DMS114 treated with DMSO at 0.1 percent for 48 hours (cell line): ENCODE data around the gene PRPF6.

ENCODE experiments used
- DNase-seq: peaks from one replicate; lab custom pipeline; 2025; ENCODE audit not compliant: unreplicated experiment; lab: John Stamatoyannopoulos, UW

The PRPF6 gene

GRCh38 chr20:63945031-63945658 lies 35.8 kb upstream of the PRPF6 start:
- DNase-seq, result no peak

GRCh38 chr20:63945921-63946920 lies 34.7 kb upstream of the PRPF6 start:
- DNase-seq, result no peak

DNA sequence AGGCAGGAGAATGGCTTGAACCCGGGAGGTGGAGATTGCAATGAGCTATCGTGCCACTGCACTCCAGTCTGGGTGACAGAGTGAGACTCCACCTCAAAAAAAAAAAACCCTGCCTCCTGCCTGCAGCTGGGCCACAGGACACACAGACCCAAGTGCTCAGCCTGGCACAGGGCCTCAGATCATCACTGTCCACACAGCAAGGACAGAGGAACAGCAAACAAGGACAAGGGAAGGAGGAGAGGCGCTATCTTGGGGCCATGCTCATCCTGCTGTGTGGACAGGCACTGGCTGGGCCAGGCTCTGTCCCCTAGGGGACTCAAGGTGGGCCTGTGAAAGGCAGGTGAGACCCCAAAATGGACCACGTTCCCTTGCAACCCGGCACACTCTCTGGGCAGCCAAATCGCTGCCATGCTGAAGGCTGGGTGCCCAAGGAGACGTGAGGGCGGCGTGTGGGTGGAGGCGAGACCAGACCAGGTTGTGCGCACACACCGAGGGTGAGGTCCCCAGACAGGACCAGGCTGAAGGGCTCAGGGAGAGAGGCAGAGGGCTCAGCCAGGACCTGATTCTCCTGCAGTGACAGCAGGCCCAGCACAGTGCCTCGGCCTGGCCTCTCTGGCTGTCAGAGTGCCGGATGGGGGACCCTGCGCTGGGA lies 33.8 kb upstream of the PRPF6 start:
- DNase-seq, result no peak

DNA sequence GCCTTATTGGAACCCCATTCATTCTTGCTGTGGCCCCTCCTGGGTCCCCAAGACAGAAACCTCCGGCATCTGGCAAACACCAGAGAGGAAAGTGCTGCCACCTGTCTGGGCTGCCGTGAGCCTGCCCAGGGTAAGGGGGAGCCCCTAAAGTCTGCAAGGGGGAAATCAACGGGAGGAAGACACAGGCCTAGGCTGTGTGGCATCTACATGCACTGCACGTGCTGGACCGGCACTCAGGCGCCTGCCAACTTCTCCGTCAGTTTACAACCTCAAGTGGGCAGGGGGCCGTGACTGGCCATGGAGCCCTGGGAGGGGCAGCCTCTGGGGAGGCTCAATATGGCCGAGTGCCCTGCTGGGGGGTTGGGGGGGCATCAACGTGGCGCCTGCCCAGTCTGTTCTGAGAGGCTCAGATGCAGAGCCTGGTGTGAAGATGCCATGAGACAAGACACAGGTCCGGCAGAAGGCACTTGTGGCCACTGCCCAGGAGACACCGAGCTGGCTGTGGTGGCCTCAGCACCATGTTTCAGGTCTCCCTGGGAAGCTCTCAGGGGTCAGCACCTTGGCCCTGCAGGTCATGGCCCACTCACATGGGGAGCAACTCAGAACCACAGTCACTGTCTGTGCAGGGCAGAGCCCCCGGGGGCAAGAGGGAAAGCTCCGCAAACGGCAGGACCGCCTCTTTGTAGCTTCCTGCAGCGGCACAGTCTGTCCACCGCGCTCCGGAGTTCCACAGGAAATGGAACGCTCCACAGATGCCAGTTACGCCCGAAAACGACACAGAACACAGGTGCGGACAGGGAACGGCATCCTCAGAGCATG lies 33.1 kb upstream of the PRPF6 start:
- DNase-seq, result no peak

DNA sequence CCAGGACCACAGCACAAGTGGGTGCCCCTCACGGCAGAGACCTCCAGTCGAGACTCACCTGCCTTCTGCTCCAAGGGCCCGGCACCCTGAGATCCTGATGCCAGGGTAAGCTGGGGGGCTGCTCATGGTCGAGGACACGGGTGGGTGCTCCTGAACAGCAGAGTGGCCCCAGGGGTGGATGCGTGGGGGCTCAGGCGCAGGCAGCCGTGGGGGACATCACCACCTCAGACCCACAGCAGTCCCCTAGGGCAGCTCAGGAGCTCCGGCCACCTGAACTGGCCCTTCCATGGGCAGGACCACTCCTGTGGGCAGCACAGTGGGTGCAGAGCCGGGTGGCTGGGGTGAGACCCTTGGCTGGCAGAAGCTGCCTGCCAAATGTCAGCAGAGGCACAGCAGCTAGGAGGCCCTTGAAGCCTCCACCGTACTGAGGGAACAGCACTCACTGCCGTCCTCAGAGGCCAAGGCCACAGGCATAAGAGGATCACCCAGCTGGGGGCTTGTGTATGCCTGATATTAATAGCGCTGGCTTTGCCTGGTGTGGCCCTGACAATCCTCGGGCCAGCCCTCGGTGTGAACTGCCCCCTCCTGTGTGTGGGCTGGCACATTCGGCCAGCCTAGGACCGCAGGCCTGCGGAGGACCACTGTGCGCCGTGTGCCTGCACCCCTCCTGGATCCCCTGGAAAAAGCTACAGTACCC lies 30.1 kb upstream of the PRPF6 start:
- no peak for DNase-seq

- no peak for DNase-seq
These were observed 29.3 kb upstream of the PRPF6 start for GRCh38 chr20:63951398-63952209.

DNA sequence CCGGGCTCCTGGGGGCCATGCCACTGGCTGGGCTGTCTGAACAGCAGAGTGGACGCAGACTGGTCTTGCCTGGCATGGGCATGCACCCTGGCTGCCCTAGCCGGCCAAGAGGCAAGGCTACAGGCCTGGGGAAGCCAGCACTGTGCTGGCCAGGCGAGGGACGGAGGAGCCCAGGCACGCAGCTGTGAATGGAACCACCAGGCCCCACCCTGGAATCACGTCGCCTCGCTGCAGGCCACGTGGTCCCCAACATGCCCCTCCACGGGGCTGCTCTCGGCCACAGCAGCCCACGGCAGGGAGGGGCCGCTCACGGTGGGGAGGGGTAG lies 28.8 kb upstream of the PRPF6 start:
- DNase-seq, result no peak

DNA sequence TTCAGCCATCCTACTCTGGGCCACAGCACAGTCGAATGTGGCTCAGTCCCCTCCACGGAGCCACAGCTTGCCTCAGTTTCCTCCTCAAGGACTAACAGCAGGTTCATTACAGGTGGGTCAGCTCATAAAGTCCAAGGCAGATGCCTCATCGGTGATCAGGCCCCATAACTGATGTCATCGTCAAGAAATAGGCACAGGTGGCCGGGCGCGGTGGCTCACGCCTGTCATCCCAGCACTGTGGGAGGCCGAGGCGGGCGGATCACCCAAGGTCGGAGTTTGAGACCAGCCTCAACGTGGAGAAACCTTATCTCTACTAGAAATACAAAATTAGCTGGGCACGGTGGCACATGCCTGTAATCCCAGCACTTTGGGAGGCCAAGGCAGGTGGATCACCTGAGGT lies 28.2 kb upstream of the PRPF6 start:
- DNase-seq, result no peak

GRCh38 chr20:63953764-63954429 lies 27.0 kb upstream of the PRPF6 start:
- no peak for DNase-seq

DNA sequence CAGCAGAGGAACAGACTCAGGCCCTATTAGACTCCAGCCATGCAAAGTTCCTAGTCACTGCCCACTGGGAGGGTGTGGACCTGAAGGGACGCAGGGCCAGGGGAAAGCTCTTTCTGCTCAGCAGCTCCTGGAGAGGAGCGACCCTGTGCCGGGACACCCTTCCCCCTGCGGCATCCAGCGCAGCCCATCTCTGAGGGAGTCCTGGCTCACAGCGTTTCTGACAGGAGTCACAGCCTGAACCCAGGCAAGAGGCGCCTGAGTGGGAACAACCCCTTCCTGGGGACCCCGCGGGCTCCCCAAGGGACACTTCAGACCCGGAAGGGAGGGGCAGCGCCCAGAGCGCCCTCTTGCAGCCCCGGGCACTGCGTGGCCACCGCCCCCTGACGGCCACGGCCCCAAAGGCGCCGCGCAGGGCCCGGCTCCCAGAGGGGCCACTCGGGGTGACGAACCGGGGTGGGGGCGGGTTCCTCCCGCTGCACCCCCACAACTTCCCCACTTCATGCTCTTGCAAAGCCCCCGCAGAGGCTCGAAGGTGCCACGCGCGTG lies 25.6 kb upstream of the PRPF6 start:
- no peak for DNase-seq

DNA sequence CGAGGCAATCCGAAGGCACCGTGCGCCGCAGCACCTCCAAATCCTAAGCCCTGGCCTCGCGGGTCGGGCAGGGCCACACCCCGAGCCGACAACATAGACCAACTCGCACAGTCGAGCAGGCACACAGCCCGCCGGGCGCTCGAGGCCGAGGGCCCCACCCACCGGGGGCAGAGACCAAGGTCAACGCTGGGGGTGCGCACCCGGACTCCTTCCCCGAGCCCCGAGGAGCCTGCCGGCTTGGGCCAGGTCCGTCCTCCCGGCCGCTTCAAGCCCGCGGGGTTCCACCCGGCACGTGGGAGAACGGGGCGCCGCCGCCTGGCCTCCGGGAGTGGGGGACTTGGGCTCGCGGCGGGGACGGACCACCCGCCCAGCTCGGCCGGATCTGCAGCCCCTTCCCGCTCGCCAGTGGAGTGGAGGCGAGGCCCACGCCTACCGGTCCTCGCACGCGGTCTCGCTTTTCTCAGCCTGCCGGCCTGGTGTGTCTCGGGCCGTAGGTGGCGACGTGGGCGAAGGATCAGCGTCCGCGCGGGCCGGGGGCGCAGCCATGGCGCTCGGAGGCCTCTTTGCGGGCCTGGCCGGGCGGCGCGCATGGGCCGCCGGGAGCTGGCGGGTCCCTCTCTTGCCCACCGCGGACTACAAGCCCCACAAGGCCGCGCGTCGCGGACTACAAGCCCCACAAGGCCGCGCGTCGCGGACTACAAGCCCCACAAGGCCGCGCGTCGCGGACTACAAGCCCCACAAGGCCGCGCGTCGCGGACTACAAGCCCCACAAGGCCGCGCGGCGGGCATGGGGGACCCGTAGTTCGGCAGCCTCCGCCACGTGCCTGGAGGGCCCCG lies 24.9 kb upstream of the PRPF6 start, which contains the start of gene UCKL1:
Gene UCKL1 (minus strand): TSS at position 590 of the 837 bp plus-strand sequence. CDS start 44 bp downstream, at position 546.
- peak; percentile 74 for DNase-seq

DNA sequence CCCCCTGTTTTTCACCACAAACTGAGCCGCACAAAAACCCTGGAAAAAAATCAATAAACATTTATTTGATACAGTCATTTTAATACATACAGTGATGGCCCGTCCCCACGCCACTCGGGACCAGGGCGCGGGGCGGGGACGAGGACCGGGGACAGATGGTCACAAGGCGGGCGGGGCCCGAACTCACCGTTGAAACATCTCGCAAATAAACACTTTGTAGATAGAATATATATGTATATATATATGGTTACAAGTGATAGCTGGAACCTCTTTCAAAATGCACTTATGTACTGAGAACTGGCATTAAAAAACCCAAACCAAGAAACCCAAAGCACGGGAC lies 24.3 kb upstream of the PRPF6 start:
- no peak for DNase-seq

- DNase-seq, result peak; percentile 22
These were observed 23.8 kb upstream of the PRPF6 start for GRCh38 chr20:63957004-63957689.

DNA sequence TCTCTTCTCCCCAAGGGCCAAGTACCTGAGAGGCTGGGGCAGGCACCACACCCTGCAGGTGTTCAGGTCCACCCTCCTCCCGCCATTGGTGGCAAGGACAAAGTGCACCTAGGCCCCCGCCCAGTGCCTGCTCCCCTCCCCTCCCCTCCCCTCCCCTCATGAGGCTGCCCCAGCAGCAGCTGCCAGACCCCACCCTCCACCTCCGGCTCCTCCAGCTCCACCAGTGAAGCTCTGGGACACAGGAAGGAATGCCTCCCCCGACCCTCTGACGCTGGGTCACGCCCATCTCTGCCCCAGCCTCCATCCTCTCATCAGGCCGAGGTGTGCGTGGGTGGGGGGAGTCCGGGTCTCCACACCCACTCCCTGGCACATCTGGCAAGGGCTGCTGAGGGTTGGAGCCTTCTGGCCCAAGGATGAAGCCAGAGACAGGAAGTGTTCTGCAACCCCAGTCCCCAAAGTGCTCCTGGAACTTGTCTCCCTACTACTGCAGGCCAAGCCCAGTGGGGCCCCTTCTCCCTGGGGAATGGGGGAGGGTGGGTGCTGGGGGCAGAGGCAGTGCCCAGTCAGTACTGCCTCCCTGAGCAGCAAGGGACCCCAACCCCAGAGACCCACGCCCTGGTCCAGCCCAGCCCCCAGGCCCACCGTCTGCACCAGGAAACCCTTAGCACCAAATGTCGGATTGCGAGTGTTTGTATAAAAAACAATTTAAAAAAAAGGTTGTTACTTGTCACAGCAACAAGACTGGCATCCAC lies 23.1 kb upstream of the PRPF6 start:
- DNase-seq, result no peak

DNA sequence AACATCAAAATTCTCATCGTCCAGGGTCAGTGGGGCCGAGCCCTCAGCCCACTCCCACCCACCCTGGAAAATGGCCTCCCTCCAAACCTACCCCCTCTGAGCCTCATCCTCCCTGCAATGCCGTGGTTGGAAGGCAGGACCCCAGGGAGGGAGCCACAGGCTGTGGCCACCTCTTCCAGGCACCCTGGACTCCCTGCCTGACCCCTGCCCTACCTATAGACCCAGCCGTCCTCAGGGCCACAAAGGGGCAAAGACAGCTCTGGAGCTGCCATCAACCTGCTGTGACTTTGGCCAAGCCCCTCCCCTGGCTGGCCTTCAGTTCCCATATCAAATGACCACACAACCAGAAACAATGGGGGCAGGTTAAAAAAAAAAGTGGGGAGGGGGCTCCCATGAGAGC lies 22.5 kb upstream of the PRPF6 start:
- DNase-seq, result no peak

DNA sequence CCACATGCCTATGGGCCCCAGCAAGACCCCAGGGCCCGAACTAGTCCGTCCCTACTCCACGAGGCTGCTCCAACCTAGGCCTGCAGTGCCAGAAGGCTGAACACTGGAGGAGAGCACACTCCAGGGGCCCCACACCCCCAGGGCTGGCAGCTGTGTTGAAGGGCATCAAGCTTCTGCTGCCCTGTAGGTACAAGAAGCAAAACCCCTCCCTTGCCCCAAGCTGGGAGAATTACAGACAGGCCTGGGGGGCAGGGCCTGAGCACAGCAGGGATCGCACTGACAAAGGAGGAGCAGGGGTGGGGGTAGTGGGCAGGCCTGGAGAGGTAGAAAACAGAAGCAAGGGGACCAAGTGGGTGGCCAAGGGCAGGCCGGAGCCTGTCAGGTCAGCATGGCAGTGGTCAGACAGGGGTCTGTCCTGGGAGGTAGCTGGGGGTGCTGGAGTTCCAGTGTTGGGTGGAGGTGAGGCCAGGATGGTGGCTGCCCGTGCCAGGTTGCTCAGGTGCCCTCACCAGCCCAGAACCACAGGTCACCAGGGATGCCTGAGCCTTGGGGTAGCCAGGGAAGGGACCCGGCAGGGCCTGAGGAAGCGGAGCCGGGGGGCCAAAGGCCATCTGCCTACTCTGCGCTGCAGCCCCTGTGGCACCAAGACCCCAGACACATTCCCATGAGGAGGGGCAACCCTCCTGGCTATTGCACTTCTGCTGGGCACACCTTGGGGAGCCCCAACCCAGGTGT lies 21.8 kb upstream of the PRPF6 start:
- no peak for DNase-seq
